GM23338 (cell line): Measurements from ENCODE around the gene NUB1. TPM values are rescaled to one million over a fixed set of nuclear protein-coding genes. Genes with fewer than 3 reads are reported as not detected.

Experiments
- ATAC-seq: fragments of 200-7000 bp; cut with Tn5 transposase; 3 replicates; pipeline ENCODE4 v1.9.1; 2020
- DNase-seq: peaks from one replicate; pipeline ENCODE4 v3.0.0-alpha.2; 2015; ENCODE audit warnings: low spot score
- H2AFZ ChIP-seq: fragments of 200-600 bp; sonication (generic); 2 replicates; pipeline ENCODE4 v1.8.0; 2016; ENCODE audit warnings: antibody characterized with exemption, mild to moderate bottlenecking, moderate library complexity
- H3F3A ChIP-seq: fragments of 200-600 bp; sonication (generic); replicated peaks from 2 replicates; pipeline ENCODE4 v1.8.0; 2017; ENCODE audit warnings: antibody characterized with exemption, mixed run types, low read depth
- H3K27ac ChIP-seq: fragments of 200-600 bp; sonication (generic); 2 replicates; pipeline ENCODE4 v1.6.1; 2016; ENCODE audit warnings: low read depth
- H3K27me3 ChIP-seq: fragments of 200-600 bp; sonication (generic); 2 replicates; pipeline ENCODE4 v1.8.0; 2016; ENCODE audit warnings: mild to moderate bottlenecking, mixed run types, moderate library complexity; ENCODE audit not compliant: insufficient read depth
- H3K36me3 ChIP-seq: fragments of 200-600 bp; sonication (generic); 2 replicates; pipeline ENCODE4 v1.8.0; 2016; ENCODE audit warnings: mild to moderate bottlenecking; ENCODE audit not compliant: insufficient read depth
- H3K4me1 ChIP-seq: fragments of 200-600 bp; sonication (generic); 2 replicates; pipeline ENCODE4 v1.8.0; 2016; ENCODE audit warnings: mild to moderate bottlenecking, moderate library complexity; ENCODE audit not compliant: insufficient read depth
- H3K4me2 ChIP-seq: fragments of 200-600 bp; sonication (generic); 2 replicates; pipeline ENCODE4 v1.7.1; 2017; ENCODE audit warnings: mixed run types
- H3K4me3 ChIP-seq: fragments of 200-600 bp; sonication (generic); 2 replicates; pipeline ENCODE4 v1.6.1; 2016; ENCODE audit warnings: mixed run types
- H3K79me2 ChIP-seq: fragments of 200-600 bp; sonication (generic); replicated peaks from 2 replicates; pipeline ENCODE4 v1.8.0; 2017; ENCODE audit warnings: mild to moderate bottlenecking; ENCODE audit not compliant: insufficient read depth
- H3K9me2 ChIP-seq: fragments of 200-600 bp; sonication (generic); 2 replicates; pipeline ENCODE4 v1.8.0; 2017; ENCODE audit not compliant: insufficient read depth
- H4K20me1 ChIP-seq: fragments of 200-600 bp; sonication (generic); replicated peaks from 2 replicates; pipeline ENCODE4 v1.8.0; 2017; ENCODE audit warnings: mild to moderate bottlenecking; ENCODE audit not compliant: insufficient read depth
- H3K27ac Mint-ChIP-seq: 2 replicates; pipeline ENCODE4 v1.8.0; 2020; ENCODE audit warnings: inconsistent platforms, mild to moderate bottlenecking, moderate library complexity, mixed read lengths
- H3K27me3 Mint-ChIP-seq: 3 replicates; pipeline ENCODE4 v1.8.0; 2022; ENCODE audit warnings: low read depth, mild to moderate bottlenecking, moderate library complexity, mixed read lengths, inconsistent platforms; ENCODE audit not compliant: insufficient read depth, poor library complexity
- H3K36me3 Mint-ChIP-seq: 3 replicates; pipeline ENCODE4 v1.8.0; 2021; ENCODE audit warnings: low read depth, mild to moderate bottlenecking, inconsistent platforms, moderate library complexity, mixed read lengths
- H3K4me1 Mint-ChIP-seq: 3 replicates; pipeline ENCODE4 v1.8.0; 2020; ENCODE audit warnings: mild to moderate bottlenecking, inconsistent platforms, mixed read lengths
- H3K4me3 Mint-ChIP-seq: 3 replicates; pipeline ENCODE4 v1.8.0; 2021; ENCODE audit warnings: moderate library complexity, mild to moderate bottlenecking, inconsistent platforms, mixed read lengths
- H3K9me3 Mint-ChIP-seq: 3 replicates; pipeline ENCODE4 v1.8.0; 2020; ENCODE audit warnings: moderate library complexity, mild to moderate bottlenecking, inconsistent platforms, mixed read lengths
- CREB1 ChIP-seq: fragments of 250-450 bp; sonication (Bioruptor Pico); IDR thresholded peaks from 2 replicates; pipeline ENCODE4 v1.5.0; 2020; ENCODE audit warnings: low read depth, mild to moderate bottlenecking, moderate library complexity
- CTCF ChIP-seq, 2 experiments: fragments of 200-600 bp in 1 of 2; sonication (generic) in 1 of 2; conservative IDR thresholded peaks; 2 replicates each; pipeline versions ENCODE4 v1.5.1 to v1.6.1; 2016 to 2017; ENCODE audit warnings: antibody characterized with exemption in 2 of 2, low read depth in 2 of 2, mild to moderate bottlenecking in 2 of 2, moderate library complexity in 1 of 2
- EZH2 ChIP-seq: fragments of 200-600 bp; sonication (generic); IDR thresholded peaks from one replicate; pipeline ENCODE4 v1.8.0; 2017; ENCODE audit warnings: antibody characterized with exemption, mild to moderate bottlenecking, low read depth; ENCODE audit not compliant: unreplicated experiment
- EZH2phosphoT487 ChIP-seq: fragments of 200-600 bp; sonication (generic); IDR thresholded peaks from one replicate; pipeline ENCODE4 v1.8.1; 2018; ENCODE audit warnings: antibody characterized with exemption; ENCODE audit not compliant: unreplicated experiment
- JUNB ChIP-seq: IDR thresholded peaks from one replicate; pipeline ENCODE4 v1.6.1; 2016; ENCODE audit warnings: antibody characterized with exemption; ENCODE audit not compliant: unreplicated experiment
- NANOG ChIP-seq: IDR thresholded peaks from 2 replicates; pipeline ENCODE4 v1.6.1; 2016; ENCODE audit warnings: antibody characterized with exemption, borderline replicate concordance
- POLR2AphosphoS5 ChIP-seq: IDR thresholded peaks from 2 replicates; pipeline ENCODE4 v1.6.1; 2016; ENCODE audit warnings: antibody characterized with exemption, low read depth
- REST ChIP-seq: IDR thresholded peaks from one replicate; pipeline ENCODE4 v1.6.1; 2018; ENCODE audit warnings: antibody characterized with exemption; ENCODE audit not compliant: unreplicated experiment
- STAT1 ChIP-seq: IDR thresholded peaks from one replicate; pipeline ENCODE4 v1.6.1; 2016; ENCODE audit warnings: antibody characterized with exemption; ENCODE audit not compliant: unreplicated experiment
- ZNF114 ChIP-seq: fragments of 250-450 bp; sonication (Bioruptor Pico); IDR thresholded peaks from 2 replicates; pipeline ENCODE4 v1.5.0; 2020; ENCODE audit warnings: mild to moderate bottlenecking, moderate library complexity
- ZNF331 ChIP-seq: fragments of 250-450 bp; sonication (Bioruptor Pico); IDR thresholded peaks from 2 replicates; pipeline ENCODE4 v1.5.0; 2020; ENCODE audit warnings: low read depth, mild to moderate bottlenecking, moderate library complexity
- polyA plus RNA-seq: library from polyadenylated mRNA; unstranded; fragments of >200 nt; fragmentation: Nextera tagmentation; extraction: Ambion mirVana; gene quantifications from 2 replicates; pipeline ENCODE4 v1.2.1, GENCODE V29; 2016
- total RNA-seq: library from RNA; depleted of rRNA; stranded (reverse); fragments of >200 nt; shearing (Covaris generic); gene quantifications from 2 replicates; pipeline ENCODE4 v1.2.3, GENCODE V29; 2014
- TF ChIP-seq, protein P1 (sequence below): IDR thresholded peaks from 2 replicates; pipeline ENCODE4 v1.6.1; 2016; ENCODE audit warnings: antibody characterized with exemption
- TF ChIP-seq, protein P2 (sequence below): fragments of 250-450 bp; sonication (Bioruptor Pico); IDR thresholded peaks from 2 replicates; pipeline ENCODE4 v1.5.0; 2020; ENCODE audit warnings: mild to moderate bottlenecking, moderate library complexity

NUB1 gene
- total and polyA plus RNA-seq, 2 experiments from 2014 or later: 31.8 to 42.3 TPM

GRCh38 chr7:151389096-151389767 lies 47.6 kb downstream of the NUB1 start:
- H2AFZ ChIP-seq: no peak overlapping the region
- peaks cover 6% of the 10 kb centered on the region for H3K27me3 Mint-ChIP-seq
- no peaks in the 10 kb centered on the region; the same call in 2 of the 3 replicates for H3K36me3 Mint-ChIP-seq
- H3K4me1 Mint-ChIP-seq: peaks cover 12% of the 10 kb centered on the region
- TF ChIP-seq NANOG: no peak
- TF ChIP-seq JUNB: no peak
- no peak for TF ChIP-seq ZNF114 (CRISPR knock-in tag)
- TF ChIP-seq CREB1 (CRISPR knock-in tag): no peak
- TF ChIP-seq REST: no peak
- no peak for TF ChIP-seq STAT1
- TF ChIP-seq, protein P1, sequence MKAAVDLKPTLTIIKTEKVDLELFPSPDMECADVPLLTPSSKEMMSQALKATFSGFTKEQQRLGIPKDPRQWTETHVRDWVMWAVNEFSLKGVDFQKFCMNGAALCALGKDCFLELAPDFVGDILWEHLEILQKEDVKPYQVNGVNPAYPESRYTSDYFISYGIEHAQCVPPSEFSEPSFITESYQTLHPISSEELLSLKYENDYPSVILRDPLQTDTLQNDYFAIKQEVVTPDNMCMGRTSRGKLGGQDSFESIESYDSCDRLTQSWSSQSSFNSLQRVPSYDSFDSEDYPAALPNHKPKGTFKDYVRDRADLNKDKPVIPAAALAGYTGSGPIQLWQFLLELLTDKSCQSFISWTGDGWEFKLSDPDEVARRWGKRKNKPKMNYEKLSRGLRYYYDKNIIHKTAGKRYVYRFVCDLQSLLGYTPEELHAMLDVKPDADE: no peak
- TF ChIP-seq CTCF (conservative IDR thresholded peaks at IDR 0.05; ENCODE audit: low read depth in 2 of 2): no peak
- TF ChIP-seq EZH2: no peak
- TF ChIP-seq EZH2phosphoT487: no peak
- TF ChIP-seq, protein P2, sequence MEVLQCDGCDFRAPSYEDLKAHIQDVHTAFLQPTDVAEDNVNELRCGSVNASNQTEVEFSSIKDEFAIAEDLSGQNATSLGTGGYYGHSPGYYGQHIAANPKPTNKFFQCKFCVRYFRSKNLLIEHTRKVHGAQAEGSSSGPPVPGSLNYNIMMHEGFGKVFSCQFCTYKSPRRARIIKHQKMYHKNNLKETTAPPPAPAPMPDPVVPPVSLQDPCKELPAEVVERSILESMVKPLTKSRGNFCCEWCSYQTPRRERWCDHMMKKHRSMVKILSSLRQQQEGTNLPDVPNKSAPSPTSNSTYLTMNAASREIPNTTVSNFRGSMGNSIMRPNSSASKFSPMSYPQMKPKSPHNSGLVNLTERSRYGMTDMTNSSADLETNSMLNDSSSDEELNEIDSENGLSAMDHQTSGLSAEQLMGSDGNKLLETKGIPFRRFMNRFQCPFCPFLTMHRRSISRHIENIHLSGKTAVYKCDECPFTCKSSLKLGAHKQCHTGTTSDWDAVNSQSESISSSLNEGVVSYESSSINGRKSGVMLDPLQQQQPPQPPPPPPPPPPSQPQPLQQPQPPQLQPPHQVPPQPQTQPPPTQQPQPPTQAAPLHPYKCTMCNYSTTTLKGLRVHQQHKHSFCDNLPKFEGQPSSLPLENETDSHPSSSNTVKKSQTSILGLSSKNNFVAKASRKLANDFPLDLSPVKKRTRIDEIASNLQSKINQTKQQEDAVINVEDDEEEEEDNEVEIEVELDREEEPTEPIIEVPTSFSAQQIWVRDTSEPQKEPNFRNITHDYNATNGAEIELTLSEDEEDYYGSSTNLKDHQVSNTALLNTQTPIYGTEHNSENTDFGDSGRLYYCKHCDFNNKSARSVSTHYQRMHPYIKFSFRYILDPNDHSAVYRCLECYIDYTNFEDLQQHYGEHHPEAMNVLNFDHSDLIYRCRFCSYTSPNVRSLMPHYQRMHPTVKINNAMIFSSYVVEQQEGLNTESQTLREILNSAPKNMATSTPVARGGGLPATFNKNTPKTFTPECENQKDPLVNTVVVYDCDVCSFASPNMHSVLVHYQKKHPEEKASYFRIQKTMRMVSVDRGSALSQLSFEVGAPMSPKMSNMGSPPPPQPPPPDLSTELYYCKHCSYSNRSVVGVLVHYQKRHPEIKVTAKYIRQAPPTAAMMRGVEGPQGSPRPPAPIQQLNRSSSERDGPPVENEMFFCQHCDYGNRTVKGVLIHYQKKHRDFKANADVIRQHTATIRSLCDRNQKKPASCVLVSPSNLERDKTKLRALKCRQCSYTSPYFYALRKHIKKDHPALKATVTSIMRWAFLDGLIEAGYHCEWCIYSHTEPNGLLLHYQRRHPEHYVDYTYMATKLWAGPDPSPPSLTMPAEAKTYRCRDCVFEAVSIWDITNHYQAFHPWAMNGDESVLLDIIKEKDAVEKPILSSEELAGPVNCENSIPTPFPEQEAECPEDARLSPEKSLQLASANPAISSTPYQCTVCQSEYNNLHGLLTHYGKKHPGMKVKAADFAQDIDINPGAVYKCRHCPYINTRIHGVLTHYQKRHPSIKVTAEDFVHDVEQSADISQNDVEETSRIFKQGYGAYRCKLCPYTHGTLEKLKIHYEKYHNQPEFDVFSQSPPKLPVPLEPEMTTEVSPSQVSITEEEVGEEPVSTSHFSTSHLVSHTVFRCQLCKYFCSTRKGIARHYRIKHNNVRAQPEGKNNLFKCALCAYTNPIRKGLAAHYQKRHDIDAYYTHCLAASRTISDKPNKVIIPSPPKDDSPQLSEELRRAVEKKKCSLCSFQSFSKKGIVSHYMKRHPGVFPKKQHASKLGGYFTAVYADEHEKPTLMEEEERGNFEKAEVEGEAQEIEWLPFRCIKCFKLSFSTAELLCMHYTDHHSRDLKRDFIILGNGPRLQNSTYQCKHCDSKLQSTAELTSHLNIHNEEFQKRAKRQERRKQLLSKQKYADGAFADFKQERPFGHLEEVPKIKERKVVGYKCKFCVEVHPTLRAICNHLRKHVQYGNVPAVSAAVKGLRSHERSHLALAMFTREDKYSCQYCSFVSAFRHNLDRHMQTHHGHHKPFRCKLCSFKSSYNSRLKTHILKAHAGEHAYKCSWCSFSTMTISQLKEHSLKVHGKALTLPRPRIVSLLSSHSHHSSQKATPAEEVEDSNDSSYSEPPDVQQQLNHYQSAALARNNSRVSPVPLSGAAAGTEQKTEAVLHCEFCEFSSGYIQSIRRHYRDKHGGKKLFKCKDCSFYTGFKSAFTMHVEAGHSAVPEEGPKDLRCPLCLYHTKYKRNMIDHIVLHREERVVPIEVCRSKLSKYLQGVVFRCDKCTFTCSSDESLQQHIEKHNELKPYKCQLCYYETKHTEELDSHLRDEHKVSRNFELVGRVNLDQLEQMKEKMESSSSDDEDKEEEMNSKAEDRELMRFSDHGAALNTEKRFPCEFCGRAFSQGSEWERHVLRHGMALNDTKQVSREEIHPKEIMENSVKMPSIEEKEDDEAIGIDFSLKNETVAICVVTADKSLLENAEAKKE (CRISPR knock-in tag): no peak
- TF ChIP-seq ZNF331 (CRISPR knock-in tag): no peak
- no peak for TF ChIP-seq POLR2AphosphoS5
- H3K4me3 Mint-ChIP-seq: no peak overlapping the region
- H3K9me2 ChIP-seq: no peaks in the 10 kb centered on the region
- ATAC-seq (no peak), DNase-seq (no peak)
- no peaks in the 10 kb centered on the region for H4K20me1 ChIP-seq
- no peak overlapping the region; the same call in 1 of the 2 replicates for H3K27ac Mint-ChIP-seq
- no peaks in the 10 kb centered on the region for H3K9me3 Mint-ChIP-seq
- H3K27me3 ChIP-seq: no peaks in the 10 kb centered on the region
- H3K36me3 ChIP-seq: no peaks in the 10 kb centered on the region
- H3F3A ChIP-seq: no peaks in the 10 kb centered on the region; the same call in 1 of the 2 replicates
- H3K4me3 ChIP-seq: no peak overlapping the region
- no peaks in the 10 kb centered on the region for H3K79me2 ChIP-seq
- no peak overlapping the region for H3K4me2 ChIP-seq
- no peaks in the 10 kb centered on the region for H3K4me1 ChIP-seq
- H3K27ac ChIP-seq: no peak overlapping the region
